ENCODE results near the gene MINDY2.
"Not testable (repeated sequence)": the region's sequence is repeated elsewhere in the genome, so short reads cannot be mapped to it uniquely, and the experiment has no call there.

Gene MINDY2

DNA sequence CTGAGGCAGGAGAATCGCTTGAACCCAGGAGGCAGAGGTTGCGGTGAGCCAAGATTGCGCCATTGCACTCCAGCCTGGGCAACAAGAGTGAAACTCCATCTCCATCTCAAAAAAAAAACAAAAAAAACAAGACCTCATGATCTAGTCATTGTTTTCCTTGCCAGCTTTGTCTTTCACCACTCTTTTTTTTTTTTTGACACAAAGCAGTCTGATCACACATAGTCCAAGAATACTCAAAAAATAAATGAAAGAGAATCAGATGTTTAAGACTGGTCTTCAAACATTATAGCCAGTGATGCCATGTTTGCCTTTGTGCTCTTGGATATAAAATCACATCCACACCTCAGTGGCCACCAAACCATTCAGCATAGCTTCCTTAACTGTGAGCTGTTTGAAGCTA is 15.8 kb upstream of the MINDY2 start:
- DNase-seq, result no peak

DNA sequence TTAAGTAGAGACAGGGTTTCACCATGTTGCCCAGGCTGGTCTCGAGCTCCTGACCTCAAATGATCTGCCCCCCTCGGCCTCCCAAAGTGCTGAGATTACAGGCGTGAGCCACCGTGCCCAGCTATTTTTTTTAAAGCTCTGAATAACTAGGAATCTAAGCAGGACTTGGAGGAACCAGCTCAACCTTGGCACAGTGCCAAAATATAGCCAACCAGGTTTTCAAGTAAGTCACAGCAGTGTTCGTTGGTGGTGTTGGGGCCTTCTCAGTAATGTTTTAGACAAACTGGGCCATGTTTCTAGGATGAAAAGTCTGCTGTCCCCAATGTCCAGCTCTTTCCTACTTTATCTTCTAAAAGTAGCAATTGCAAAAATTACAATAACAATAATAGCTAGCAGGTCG is 15.1 kb upstream of the MINDY2 start:
- no peak for DNase-seq

DNA sequence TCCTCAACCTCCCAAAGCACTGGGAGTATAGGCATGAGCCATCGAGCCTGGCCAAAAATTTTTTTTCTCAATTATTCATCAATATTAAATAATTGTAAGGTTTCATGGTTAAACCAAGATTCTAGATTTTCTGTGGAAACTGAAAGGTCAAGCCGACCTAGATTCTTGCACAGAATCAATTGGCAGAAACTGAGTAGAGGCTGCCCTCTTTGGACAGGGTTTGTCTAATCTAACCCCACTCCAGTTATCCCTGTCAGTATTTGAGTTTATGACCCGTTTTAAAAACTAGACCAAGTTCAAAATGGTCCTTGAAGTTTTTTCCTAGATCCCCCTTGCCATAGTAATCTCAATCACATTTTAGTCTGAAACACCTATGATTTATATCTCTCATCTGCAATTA is 13.0 kb upstream of the MINDY2 start:
- no peak for DNase-seq

DNA sequence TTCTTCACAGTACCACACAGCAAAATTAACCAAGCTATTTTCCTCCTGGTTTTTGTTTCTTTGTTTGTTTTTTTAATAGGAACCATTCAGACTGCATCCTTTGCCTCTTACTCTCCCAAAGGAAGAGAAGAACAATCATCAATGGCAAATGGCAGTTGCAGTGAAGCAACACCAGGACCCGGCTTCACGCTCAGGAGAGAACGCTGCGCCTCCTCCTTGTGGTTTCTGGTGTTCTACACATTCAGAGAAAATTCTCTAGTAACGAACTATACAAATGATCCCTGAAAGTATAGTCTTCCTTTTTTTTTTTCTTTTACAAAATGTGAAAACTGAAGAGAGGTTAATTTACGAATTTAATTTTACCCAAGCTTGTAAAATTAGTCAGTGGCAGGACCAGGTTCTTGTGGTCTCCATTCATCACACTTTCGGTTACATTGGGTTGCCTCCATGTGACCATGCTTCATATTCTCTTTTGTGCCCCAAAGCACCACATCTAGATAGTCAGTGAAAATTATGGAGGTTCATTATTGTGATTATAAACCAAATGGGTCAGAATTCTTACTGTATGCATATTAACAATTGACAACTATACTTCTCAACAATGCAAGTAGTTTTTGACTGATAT is 10.6 kb upstream of the MINDY2 start:
- DNase-seq, result no peak

DNA sequence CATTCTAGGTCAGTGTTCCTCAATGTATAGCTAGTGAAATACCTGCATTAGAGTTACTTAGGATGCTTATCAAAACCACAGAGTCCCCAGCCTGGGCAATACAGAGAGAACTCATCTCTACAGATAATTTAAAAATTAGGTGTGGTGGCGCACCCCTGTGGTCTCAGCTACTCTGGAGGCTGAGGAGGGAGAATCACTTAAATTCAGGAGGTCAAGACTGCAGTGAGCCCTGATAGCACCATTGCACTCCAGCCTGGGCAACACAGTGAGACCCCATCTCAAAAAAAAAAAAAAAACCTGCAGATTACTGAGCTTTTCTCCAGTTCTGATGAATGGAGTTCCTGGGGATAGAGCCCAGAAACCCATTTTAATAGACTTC is 10.1 kb upstream of the MINDY2 start:
- no peak for DNase-seq

DNA sequence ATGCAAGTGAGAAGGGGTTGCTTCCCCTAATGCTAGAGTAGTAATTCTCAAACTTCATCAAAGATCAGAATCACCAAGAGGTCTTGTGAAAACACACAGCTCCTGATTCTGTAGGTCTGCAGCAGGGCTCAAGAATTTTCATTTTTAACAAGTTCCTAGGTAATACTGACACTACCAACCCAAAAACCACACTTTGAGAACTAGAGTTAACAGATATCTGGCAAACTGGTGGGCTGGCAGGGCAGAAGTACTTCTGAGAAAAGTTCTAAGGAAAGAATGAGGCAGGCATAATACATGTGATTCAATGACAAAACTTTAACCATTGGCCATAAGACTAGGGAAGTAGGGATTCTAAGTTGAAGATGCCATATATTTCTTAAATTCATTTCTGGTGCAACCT is 8.8 kb upstream of the MINDY2 start:
- no peak for DNase-seq

DNA sequence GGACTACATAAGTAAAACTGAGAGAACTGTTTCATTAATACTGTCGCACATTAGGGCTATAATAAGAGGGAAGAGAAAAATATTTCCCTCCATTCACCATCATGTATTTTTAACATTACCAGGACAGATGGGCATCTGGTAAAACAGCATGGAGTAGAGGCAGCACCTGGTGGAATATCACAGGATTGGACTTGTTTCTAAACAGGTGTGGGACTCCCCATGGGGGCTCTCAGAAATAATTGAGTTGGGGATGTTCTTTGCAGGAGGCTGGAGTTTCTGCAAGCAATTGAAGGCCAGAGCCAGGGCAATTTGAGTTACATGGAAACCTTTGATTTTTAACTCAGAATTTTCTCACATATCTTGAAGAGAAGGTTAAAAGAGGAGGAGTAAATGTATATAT is 8.4 kb upstream of the MINDY2 start:
- DNase-seq, result no peak

DNA sequence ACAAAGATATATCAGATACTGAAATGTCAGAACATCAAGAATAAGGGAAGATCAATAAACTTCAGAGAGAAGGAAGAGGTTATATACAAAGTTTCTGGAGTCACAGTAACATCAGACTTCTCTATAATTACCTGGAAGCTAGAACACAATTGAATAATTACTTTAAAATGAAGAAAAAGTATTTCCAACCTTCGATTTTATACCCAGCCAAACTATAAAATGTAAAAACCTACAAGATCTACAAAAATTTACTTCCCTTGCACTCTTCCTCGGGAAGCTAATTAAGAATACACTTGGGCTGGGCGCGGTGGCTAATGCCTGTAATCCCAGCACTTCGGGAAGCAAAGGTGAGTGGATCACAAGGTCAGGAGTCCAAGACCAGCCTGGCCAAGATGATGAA is 6.6 kb upstream of the MINDY2 start:
- no peak for DNase-seq

DNA sequence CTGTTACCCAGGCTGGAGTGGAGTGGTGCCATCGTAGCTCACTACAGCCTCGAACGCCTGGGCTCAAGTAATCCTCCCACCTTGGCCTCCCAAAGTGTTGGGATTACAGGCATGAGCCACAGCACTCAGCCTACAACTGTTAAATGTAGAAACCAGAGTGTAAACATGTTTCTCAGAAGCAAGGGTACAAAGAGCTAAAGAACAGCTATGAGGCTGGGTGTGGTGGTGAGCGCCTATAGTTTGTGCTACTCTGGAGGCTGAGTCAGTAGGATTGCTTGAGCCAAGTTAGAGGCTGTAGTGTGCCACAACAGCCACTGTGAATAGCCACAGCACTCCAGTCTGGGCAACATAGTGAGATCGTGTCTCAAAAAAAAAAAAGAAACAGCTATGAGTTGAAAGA is 4.8 kb upstream of the MINDY2 start:
- DNase-seq, result no peak

DNA sequence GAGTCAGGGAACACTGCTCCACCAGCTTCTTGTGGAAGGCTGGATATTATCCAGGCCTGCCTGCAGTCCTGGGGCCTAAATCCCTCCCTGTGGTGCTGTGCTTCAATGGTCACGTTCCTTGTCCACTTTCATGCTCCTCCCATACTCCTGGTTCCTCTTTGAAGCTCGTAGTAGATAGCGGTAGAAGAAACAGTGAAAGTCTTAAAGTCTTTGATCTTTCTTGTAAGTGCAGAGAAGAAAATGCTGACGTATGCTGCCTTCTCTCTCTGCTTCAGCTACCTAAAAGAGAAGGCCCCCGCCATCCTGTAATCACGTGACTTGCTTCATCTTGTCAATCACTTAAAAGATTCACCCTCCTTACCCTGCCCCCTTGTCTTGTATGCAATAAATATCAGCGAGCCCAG is 2.5 kb upstream of the MINDY2 start:
- not testable (repeated sequence) for DNase-seq

DNA sequence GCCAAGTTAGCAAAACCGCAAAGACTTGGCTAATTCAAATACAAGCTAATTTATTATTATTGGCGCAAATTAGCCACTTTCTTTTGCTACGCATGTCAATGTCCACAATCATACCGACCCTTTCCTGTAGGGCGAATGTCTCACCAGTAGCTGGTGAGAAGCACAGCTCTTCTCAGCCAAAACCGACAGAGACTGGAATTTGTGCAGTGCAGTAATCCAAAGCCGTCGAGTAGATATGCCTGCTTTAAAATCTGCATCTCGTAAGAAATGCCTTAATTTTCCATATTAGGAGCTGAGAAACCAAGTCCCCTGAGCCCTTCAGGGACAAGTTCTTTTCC is 614 bp upstream of the MINDY2 start:
- DNase-seq, result no peak

DNA sequence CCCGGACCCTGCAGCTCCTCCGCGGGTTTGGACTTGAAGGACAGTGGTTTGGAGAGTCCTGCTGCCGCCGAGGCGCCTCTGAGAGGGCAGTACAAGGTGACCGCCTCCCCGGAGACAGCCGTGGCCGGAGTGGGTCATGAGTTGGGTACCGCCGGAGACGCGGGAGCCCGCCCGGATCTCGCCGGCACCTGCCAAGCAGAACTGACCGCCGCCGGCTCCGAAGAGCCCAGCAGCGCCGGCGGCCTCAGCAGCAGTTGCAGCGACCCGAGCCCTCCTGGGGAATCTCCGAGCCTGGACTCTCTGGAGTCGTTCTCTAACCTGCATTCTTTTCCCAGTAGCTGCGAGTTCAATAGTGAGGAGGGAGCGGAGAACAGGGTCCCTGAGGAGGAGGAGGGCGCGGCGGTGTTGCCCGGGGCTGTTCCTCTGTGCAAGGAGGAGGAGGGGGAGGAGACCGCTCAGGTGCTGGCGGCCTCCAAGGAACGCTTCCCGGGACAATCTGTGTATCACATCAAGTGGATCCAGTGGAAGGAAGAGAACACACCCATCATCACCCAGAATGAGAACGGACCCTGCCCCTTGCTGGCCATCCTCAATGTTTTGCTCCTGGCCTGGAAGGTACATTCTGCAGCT is 634 bp downstream of the MINDY2 start:
- peak; percentile 4 for DNase-seq

DNA sequence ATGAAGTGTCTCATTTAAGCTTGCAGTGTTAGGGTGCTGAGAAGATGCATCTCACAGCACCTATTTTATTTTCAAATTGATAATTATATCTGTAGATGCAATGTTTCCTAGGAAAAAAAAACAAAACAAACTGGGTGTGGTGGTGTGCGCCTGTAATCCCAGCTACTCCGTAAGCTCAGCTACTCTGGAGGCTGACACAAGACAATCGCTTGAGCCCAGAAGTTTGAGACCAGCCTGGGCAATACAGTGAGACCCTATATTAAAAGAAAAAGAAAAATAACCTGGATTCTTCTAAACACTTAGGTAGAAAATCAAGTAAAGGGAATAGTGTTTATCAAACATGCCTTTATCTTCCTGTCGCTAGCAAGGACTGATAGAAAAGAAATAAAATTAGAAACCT is 1.9 kb downstream of the MINDY2 start:
- DNase-seq, result no peak

DNA sequence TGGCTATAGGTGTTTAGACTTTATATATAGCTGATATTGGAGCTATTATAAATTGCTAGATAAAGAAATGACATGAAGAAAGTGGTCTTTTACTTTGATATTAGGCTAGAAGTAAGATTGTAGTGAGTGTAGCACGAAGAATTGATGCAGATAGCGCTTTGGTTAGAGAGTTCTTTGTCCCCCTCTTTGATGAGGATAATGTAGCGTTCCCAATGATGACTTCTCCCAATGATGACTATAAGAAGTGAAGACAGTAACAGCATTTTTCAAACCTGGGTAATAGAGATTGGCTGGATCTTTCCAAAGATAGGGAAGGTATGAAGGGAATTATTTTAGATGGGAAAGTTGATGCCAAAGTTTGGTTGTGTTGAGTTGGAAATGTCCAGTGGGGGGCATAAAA is 4.3 kb downstream of the MINDY2 start:
- no peak for DNase-seq

DNA sequence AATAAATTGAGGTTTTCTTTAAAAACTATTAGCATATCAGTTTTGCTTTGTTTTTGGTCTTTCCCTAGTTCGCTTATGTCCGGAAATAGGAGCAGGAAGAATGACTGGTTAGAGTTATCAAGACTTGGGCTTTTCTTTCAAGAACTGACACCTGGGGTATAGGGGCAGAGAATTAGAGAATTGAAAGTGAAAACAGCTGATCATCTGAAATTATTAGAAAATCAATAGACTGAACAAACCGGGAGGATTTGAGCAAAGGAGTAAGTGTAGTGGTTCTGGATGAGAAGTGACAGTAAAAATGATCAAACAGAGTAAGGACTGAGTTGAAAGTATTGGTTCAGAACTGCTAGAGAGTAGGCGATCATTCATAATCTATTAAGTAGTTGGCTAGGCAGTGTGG is 6.0 kb downstream of the MINDY2 start:
- no peak for DNase-seq

DNA sequence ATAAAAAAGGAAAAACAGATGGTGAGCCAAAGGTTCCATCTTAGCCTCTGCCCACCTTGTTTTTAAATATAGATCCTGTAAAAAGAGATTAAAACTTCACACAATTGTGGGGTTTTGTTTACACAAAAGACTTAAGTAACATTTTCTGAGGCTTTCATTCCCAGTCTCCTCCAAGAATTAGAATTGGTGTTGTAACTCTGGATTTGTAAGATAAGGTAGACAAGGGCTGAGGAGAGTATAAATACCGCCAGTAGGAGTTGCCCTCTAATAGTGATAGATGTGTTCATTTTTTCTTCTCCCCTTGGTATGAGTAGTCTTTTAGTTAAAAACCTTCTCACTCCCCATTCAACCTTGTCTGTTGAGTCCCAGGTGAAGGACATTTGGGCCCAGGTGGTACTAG is 8.5 kb downstream of the MINDY2 start:
- DNase-seq, result no peak

DNA sequence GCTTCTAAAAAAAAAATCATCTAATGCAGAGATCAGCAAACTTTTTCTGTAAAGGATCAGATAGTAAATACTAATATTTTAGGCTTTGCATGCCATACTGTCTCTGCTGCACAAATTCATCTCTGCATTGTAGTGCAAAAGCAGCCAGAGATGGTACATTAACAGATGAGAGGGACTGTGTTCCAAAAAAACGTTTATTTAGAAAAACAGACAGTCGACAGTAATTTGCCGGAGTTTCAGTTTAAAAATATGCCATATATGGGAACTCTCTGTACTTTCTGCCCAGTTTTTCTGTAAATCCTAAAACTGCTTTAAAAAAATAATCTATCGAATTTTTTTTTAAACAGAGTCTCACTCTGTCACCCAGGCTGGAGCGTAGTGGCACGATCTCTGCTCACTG is 14.3 kb downstream of the MINDY2 start:
- no peak for DNase-seq

DNA sequence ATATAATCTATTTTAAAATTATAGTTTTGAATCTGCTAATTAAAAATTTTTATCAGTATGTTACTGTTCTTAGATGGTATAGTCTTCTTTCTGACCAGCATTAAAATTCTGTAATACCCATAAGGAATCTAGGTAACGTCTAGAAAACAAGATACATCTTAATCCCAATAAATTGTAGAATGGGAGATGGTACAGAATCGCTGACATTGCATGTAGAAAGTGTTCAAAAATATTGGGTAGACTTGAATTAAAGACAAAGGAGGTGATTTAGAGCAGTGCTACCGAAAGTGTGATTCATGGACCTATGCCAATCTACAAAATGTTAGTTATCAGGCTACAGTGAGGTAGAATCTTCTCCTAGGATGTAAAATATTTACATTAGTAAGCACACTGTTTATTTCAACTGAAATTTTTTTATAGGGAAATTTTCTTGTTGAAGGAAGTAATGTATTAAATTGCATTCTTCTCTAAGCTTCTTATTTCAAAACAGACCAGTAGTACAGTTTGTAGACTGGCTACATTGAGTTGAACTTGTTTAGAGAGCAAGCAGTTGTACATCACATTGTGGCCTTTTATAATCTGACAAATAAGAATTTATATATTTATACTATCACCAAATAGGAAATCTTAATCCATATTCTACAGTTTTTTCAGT is 17.1 kb downstream of the MINDY2 start:
- no peak for DNase-seq

DNA sequence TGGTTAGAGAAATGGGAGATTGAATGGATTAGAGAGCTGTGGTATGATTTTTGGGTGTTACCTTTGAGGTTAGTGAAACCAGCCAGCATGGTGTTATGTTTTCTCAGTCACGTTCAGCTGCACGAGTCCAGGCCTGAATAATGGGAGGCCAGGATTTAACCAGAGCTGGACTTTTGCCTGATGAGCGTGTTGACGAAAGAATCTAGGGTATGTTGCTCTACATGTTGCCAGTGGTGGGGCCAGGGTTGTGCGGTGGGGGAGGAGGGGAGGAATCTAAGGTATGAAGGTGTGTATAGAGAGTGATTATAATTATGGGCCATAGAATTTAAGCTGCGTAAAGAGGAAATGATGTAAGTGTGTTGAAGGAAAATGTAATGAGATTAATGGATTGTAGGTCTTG is 22.8 kb downstream of the MINDY2 start:
- DNase-seq, result no peak

DNA sequence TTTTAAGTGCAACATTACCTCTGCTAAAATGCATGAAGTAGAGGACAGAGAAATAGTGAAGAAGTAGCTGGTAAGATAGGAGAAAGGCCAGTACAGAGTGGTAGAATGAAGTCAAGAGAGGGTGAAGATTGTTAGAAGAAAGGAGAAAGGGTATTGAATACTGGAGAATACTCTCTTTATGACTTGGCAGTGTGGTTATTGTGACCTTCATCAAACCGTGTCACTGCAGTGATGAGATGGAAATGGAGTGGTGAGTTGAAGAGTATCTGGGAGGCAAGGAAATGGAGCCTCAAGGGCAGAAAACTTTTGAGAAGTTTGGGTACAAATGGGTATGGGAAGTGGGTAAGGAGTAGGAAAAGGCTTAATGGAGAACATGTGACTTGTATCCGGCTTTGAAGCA is 24.7 kb downstream of the MINDY2 start:
- DNase-seq, result no peak

DNA sequence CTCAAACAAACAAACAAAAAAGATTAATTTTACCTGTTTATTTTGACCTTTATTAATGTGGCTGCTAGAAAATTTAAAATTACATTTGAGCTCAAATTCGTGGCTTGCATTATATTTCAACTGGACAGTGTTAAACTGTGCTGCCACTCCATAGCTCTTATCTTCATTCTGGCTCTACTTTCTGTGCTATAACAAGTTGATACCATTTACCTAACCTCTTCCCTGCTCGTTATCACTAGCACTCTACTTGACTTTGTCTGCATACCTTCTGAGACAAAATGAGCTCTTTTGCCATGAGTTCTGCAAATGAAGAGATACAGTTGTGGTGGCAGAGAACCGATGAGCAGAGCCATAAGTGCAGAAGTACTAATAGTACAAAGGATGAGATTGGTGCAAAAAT is 26.4 kb downstream of the MINDY2 start:
- no peak for DNase-seq

DNA sequence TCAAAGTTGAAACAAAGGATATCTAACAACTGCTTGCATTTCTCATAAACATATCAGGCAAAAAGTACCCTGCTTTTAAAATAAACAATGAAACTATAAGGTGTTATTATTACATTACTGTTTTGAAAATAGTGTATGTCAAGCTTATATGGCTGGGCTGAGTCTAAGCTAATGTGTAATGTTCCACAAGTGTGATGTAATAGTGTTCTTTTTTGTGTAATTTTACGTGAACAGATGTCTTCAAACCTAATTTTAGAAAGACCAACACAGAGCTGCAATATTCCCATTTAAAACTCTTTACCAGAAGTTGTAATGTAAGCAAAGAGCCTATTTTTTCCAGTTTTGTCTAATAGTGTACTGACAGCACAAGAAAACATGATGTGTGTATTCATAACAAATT is 34.0 kb downstream of the MINDY2 start:
- no peak for DNase-seq

DNA sequence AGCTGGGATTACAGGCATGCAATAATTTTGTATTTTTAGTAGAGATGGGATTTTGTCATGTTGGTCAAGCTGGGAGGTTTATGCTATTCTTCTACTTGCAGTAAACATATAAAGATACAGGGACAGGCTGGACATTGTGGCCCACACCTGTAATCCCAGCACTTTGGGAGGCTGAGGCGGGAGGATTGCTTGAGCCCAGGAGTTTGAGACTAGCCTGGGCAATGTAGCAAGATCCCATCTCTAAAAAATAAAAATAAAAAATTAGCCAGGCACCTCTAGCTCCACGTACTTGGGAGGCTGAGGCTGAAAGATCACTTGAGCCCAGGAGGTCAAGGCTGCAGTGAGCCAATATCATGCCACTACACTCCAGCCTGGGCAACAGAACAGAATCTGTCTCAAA is 52.2 kb downstream of the MINDY2 start:
- not testable (repeated sequence) for DNase-seq

DNA sequence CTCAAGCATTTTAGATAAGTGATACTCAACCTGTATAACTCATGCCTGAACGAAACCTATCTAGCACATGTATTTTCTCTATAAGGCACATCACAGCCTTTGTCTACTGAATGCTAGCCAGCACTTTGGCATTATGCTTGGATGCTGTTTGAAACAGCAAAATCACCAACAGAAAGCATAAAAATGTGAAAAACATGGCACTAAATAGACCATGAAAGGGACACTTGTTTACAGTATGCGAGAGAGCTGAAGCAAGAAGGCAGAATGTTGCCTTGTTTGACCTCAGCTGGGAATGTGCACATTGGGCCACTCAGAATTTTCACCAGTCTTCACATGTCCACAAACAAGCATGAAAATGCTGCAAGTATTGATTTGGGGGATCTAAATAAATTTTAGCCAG is 59.5 kb downstream of the MINDY2 start:
- DNase-seq, result no peak
